SKM-1 treated with dmso at 0.1 percent for 144 hours (cell line): ENCODE data around the gene OS9.
"Not testable (repeated sequence)": the region's sequence is repeated elsewhere in the genome, so short reads cannot be mapped to it uniquely, and the experiment has no call there.

Source experiments
- DNase-seq: peaks from one replicate; lab custom pipeline; 2025; ENCODE audit not compliant: unreplicated experiment; lab: John Stamatoyannopoulos, UW

The OS9 gene

DNA sequence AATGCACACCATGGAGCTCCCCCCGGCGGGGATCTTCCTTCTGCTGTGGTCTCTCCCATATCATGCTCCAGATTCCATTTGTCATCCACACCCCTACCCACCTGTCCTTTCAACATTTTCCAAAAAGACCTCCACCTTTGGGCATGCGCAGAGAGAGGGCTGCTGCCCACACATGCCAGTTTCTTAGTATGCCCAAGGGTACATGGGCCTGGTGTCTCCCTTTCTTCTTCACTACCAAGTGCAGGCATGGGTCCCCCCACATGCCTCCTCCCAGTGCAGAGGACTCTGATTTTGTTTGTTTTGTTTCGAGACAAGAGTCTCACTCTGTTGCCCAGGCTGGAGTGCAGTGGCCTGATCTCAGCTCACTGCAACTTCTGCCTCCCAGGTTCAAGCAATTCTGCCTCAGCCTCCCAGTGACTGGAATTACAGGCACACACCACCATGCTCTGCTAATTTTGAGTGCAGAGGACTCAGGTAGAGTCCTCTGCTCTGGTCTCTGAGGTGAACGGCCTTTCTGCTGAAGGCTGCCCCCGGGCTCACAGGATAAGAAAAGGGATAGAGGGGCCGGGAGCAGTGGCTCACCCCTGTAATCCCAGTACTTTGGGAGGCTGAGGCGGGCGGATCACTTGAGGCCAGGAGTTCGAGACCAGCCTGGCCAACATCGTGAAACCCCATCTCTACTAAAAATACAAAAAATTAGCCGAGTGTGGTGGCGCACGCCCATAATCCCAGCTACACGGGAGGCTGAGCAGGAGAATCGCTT, 28.1 kb downstream of the OS9 start:
- not testable (repeated sequence) for DNase-seq

DNA sequence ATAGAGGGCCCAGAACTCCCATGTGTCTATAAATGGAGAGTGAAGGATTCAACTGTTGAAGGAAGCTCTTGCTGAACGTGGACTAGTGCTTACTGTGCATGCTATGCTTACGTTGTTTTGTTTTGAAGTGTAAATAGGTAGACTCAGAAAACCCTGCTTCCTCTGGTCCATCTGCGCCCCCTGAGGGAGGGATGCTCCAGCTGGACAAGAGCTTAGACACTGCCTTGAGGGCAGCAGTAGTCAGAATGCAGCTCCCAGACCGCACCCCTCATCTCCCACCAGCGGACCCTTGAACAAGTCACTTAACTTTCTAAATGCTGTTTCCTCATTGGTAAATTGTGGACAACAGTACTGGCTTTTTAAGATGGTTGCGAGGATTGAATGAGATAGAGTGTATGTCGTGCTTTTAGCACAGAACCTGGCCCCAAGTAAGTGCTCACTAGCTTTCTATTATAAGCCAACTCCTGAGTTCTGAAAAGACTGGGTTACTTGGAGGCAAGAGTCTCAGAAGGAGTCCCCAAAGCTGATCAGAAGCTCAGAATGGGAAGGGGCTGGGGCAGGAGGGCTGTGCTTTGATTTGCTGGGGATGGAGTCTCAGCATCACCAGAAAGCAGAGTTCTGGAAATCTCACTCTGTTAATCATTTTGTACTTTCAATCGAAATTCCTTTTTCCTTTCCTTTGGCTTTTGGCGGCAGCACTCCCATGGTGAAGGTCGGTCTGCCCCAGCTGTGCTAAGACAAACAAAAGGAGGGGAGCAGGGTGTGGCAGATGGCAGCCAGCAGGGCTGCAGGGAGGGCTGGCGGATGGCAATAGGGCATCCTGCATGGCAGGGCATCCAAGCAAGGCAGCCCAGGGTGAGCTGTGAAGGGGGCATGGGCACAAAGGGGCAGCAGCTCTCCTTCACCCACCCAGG, 29.0 kb downstream of the OS9 start:
- no peak for DNase-seq

GRCh38 chr12:57723630-57723962, 29.7 kb downstream of the OS9 start:
- DNase-seq = no peak

DNA sequence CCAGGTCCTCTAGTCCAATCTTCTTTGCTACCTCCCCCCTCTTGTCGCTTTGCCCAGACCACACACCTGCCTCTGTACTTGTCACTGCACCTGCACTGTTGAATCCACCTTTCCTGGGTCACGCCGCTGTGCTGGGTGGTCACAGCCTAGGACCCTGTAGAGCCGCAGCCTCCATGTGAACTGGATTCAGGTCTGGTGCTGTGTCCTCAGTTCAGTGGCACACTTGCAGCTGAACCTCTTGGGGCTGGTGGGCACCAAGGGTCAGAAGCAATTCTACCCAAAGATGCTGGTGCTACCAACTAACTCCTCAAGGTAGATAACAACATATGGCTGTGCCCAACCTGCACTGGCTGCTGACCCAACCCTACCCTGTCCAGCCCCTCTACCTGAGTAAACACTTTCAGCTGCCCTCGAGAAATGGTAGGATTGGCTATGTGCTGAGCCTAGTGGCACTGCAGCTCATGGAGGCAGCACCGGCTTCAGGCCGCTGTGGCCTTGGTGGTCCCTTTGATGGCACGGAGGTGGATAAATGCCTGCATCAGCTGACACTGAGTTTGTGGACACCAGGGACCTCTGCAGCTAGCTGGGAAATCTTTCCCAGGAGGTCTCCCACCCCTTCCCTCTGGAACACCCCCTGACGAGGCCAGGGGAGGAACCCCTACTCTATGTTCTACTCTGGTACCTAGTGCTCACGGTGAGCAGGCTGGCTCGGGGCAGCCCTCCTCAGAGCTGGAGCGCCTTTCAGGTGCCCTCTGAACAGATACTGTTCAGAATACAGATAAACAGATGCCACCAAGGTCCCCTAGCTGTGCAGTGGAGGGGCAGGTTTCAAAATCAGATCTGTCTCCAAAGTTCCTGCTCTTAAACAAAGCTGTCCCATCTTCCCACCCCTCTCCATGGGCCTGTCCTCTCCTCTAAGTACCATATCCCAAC, 30.3 kb downstream of the OS9 start:
- no peak for DNase-seq

- no peak for DNase-seq
Measured at GRCh38 chr12:57724936-57725740, 31.2 kb downstream of the OS9 start.

DNA sequence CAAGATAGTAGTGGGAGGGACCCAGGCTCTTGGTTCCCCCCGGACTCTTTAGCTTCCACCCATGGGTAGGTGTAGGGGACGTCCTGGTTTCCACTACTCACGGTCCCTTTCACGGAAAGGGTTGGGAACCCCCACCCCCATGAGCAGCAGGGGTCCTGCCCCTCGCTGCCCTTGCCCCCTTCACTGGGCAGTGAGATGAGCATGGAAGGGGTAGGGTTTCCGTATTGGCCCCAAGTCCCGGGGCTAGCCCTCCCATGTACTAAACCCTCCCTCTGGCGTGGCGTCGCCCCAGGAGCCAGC, 31.9 kb downstream of the OS9 start:
- DNase-seq = no peak

- no peak for DNase-seq
Measured at GRCh38 chr12:57726151-57726883, 32.4 kb downstream of the OS9 start.

GRCh38 chr12:57726884-57727757, 33.2 kb downstream of the OS9 start:
- DNase-seq = no peak

GRCh38 chr12:57727758-57728395, 33.9 kb downstream of the OS9 start:
- no peak for DNase-seq

DNA sequence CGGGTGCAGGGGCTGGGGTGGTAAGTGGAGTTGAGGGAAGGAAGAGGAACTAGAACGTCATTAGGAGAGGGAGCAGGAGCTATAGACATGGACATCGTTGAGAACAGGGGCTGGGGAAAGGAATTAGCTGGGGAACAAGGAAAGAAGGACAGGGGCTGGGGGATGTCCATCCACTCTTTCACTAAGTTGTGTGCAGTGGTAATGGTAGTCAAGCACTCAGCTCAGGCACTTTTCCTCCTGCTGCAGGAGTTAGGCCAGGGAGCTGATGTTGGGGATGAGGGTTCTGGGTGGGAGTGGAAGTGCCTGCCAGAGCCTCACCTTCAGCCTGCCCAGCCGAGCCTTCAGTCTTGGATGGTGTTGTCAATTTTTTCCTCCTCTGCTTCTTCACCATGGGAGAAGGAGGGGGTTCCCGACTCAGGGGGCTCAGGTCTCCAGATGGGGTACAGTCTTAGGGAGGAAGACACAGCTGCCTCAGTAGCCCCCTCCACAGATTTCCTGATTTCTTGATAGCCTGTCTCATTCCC, 35.5 kb downstream of the OS9 start:
- DNase-seq = no peak

- no peak for DNase-seq
Measured at GRCh38 chr12:57730336-57731067, 36.6 kb downstream of the OS9 start.

DNA sequence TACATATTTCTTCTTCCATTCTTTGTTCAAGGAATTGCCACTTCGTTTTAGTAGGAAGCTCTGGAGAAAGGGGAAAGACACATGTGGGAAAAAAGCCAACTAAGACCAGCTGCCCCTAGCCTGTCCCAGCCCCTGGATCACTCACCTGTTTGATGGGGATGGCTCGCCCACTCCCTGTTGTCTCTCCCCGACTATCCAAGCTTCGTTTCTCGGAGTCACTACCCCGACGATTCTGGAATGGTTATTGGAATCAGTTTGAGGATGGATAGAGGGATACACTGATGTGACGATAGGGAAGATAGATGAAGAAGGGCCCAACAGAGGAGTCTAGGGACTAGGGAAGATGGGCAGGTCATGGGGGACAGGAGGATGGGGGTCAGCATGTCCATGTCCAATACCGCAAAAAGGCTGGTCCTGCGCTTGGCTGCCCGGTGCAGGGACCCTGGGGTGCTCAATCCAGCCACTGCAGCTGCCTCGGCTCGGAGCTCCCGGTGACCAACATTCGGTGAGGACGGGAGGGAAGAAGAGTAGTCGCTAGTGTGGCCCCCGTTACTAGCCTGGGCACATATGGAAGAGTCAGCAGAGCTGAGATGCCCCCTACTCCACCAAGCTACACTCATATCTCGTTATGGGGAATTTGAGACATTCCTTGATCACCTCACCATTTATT, 37.6 kb downstream of the OS9 start:
- DNase-seq = no peak

DNA sequence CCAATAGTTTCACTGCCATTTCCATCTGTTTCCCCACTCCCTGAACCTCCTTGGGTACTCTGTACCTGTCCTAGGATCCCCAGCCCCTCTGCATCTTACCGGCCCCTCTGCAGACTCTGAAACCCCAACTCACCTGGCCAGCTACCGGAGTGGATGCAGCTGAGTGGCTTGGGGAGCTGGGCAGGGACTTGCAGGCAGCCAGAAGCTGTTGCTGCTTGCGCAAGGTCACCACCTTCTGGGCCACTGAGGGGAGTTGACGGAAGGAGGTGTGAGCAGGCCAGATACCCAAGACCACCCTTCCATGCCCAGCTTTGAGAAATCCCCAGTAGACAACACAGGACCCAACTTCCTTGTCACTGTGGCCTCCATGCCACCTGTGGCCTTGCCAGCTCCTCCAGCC, 38.3 kb downstream of the OS9 start:
- DNase-seq = no peak

- DNase-seq = no peak
Measured at GRCh38 chr12:57732726-57733593, 39.0 kb downstream of the OS9 start.

DNA sequence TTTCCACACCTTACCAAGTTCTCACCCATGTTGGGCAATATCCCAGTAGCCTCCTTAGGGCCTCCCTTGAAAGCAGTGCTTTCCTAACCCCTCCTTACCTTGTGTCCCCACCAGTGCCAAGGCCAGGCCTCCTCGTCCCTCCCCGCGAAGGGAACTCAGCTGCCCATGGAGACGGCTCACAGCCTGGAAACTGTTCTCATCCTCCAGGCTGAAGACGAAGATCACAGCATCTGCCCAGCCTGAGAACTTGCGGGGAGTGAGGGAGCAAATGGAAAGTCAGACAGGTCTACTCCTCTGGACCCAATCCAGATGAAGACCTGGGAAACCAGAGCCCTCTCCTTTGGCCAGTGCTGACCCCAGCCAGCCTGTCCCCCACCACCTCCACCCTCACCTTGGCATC, 40.0 kb downstream of the OS9 start:
- no peak for DNase-seq

- no peak for DNase-seq
Measured at GRCh38 chr12:57734591-57734990, 40.7 kb downstream of the OS9 start.
